ENCODE data around the gene AKAIN1.

The AKAIN1 gene

DNA sequence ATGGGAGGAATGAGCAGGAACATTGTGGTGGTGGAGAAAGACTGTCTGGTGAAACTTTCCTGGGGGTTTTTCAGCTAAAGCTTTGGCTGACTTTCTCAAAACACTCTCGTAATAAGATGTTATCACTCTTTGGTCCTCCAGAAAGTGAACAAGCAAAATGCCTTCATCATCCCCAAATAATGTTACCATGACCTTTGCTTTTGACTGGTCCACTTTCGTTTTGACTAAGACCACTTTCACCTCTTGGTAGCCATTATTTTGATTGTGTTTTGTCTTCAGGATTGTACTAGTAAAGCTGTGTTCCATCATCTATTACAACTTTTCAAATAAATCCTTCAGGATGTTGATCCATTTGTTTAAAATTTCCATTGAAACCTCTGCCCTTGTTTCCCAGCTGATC, 103.2 kb downstream of the AKAIN1 start:
- DNase-seq (ENCODE audit: low read depth) = no peak
